T-helper 2 cell treated with Interferon-gamma antibody and Interleukin-4, amounts not matched to agents 5 μg/mL and 100 μg/mL, for 36 hours (primary cell): Measurements from ENCODE around the gene FYB2.
"Not testable (repeated sequence)": the region's sequence is repeated elsewhere in the genome, so short reads cannot be mapped to it uniquely, and the experiment has no call there.

Source experiments
- DNase-seq: peaks from one replicate; pipeline ENCODE4 v3.0.0; 2021; ENCODE audit warnings: low spot score
- H3K27ac Mint-ChIP-seq: one replicate; pipeline ENCODE4 v1.8.0; 2021; ENCODE audit warnings: mild to moderate bottlenecking, mixed read lengths
- H3K27me3 Mint-ChIP-seq: one replicate; pipeline ENCODE4 v1.8.0; 2021; ENCODE audit warnings: low read depth, mixed read lengths
- H3K36me3 Mint-ChIP-seq: one replicate; pipeline ENCODE4 v1.8.0; 2021; ENCODE audit warnings: low read depth, mixed read lengths
- H3K4me1 Mint-ChIP-seq: one replicate; pipeline ENCODE4 v1.8.0; 2021; ENCODE audit warnings: low read depth, mixed read lengths
- H3K4me3 Mint-ChIP-seq: one replicate; pipeline ENCODE4 v1.8.0; 2022; ENCODE audit warnings: mild to moderate bottlenecking, moderate library complexity, mixed read lengths
- H3K9me3 Mint-ChIP-seq: one replicate; pipeline ENCODE4 v1.8.0; 2021; ENCODE audit warnings: mixed read lengths

The FYB2 gene

GRCh38 chr1:56797065-56797685 lies 22.0 kb downstream of the FYB2 start:
- Mint-ChIP-seq H3K27ac (no peak overlapping the region), H3K4me3 (no peak overlapping the region), H3K4me1 (no peaks in the 10 kb centered on the region), H3K27me3 (no peaks in the 10 kb centered on the region), H3K36me3 (no peaks in the 10 kb centered on the region), H3K9me3 (no peaks in the 10 kb centered on the region)
- no peak for DNase-seq

GRCh38 chr1:56795870-56796269 lies 23.3 kb downstream of the FYB2 start:
- Mint-ChIP-seq H3K4me3 (no peak overlapping the region), H3K27me3 (no peaks in the 10 kb centered on the region), H3K27ac (no peak overlapping the region), H3K4me1 (no peaks in the 10 kb centered on the region), H3K9me3 (no peaks in the 10 kb centered on the region), H3K36me3 (no peaks in the 10 kb centered on the region)
- no peak for DNase-seq

GRCh38 chr1:56790036-56790435 lies 29.2 kb downstream of the FYB2 start:
- Mint-ChIP-seq H3K27me3 (no peaks in the 10 kb centered on the region), H3K9me3 (no peaks in the 10 kb centered on the region), H3K4me1 (no peaks in the 10 kb centered on the region), H3K4me3 (no peak overlapping the region), H3K27ac (no peak overlapping the region), H3K36me3 (no peaks in the 10 kb centered on the region)
- no peak for DNase-seq

DNA sequence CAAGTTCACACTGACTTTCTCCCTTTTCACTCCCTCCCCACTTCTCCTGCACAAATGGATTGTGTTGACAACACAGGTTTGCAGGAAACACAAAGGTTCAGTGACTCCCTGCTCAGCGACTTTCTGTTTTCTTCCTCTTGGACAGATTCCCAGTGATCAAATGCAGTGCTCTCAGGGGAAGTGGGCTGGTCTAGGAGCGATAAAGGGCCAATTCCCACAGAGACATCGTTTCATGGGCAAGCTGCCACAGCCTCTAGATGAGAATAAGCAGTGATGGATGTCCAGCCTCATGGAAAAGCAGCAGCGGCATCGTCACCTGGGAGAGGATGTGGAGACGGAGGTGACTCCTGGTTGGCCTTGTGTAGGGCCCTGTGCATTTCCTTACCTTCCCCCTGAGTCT lies 30.6 kb downstream of the FYB2 start:
- Mint-ChIP-seq H3K27me3 (no peaks in the 10 kb centered on the region), H3K36me3 (no peaks in the 10 kb centered on the region), H3K4me1 (no peaks in the 10 kb centered on the region), H3K27ac (no peak overlapping the region), H3K4me3 (no peak overlapping the region), H3K9me3 (no peaks in the 10 kb centered on the region)
- no peak for DNase-seq

- Mint-ChIP-seq H3K27ac (no peak overlapping the region), H3K36me3 (no peaks in the 10 kb centered on the region), H3K9me3 (no peaks in the 10 kb centered on the region), H3K27me3 (no peaks in the 10 kb centered on the region), H3K4me3 (no peak overlapping the region), H3K4me1 (no peaks in the 10 kb centered on the region)
- no peak for DNase-seq
Measured at GRCh38 chr1:56788102-56788501, 31.1 kb downstream of the FYB2 start.

- Mint-ChIP-seq H3K27ac (no peak overlapping the region), H3K4me1 (no peaks in the 10 kb centered on the region), H3K36me3 (no peaks in the 10 kb centered on the region), H3K27me3 (no peaks in the 10 kb centered on the region), H3K4me3 (no peak overlapping the region), H3K9me3 (no peaks in the 10 kb centered on the region)
- DNase-seq: no peak
Measured at GRCh38 chr1:56787330-56787729, 31.9 kb downstream of the FYB2 start.

DNA sequence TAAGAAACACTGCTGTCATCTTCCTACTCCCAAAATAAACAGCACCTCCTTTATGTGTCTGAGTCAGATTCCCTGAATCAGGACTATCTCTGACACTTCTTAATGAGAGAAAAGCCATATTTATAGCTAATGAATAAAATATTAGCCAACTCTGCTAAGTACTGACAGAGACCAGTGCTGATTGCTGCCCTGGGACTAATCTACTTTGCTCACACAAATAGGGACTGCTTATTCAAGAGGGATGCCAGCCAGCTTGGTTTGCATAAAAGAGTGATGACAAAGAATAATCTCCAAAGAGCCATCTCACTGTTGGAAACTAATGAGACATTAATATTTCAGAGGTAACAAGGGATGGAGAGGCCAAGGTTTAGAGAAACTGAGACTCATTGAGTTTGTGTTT lies 36.4 kb downstream of the FYB2 start:
- no peaks in the 10 kb centered on the region for H3K4me1 Mint-ChIP-seq
- H3K27me3 Mint-ChIP-seq: no peaks in the 10 kb centered on the region
- H3K36me3 Mint-ChIP-seq: no peaks in the 10 kb centered on the region
- no peak overlapping the region for H3K27ac Mint-ChIP-seq
- no peak for DNase-seq
- H3K4me3 Mint-ChIP-seq: no peak overlapping the region
- H3K9me3 Mint-ChIP-seq: no peaks in the 10 kb centered on the region

- Mint-ChIP-seq H3K9me3 (no peaks in the 10 kb centered on the region), H3K4me1 (no peaks in the 10 kb centered on the region), H3K27ac (no peak overlapping the region), H3K27me3 (no peaks in the 10 kb centered on the region), H3K36me3 (no peaks in the 10 kb centered on the region), H3K4me3 (no peak overlapping the region)
- DNase-seq: no peak
Measured at GRCh38 chr1:56780826-56781225, 38.4 kb downstream of the FYB2 start.

DNA sequence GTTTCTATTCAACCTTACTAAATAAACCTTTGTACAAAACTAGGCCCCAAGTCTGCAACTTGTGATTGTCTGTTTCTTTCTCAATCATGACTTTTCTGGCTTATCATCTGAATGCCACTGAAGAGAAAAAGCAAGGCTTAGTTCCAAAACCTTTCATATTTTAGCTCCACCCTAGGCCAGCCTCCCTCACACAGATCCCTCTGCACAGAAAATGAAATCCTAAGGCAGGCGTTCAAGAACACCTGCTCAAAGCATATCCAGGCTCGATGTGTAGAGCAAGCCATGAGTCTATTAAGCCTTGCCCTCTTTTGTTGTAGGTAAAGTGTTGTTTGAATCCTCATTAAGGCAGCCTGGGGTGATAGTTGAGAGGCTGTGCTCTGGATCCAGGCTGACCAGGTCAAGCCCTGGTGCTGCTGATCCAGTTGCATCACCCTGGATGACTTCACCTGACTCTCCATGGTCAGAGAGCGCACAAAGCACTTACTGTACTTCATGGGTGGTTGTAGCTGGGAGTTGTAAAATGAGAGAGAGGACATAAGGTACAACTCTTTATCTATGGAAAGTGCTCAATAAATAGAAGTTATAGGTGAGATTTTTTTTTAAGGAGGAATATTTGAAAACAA lies 39.0 kb downstream of the FYB2 start:
- no peaks in the 10 kb centered on the region for H3K4me1 Mint-ChIP-seq
- H3K27me3 Mint-ChIP-seq: no peaks in the 10 kb centered on the region
- H3K4me3 Mint-ChIP-seq: no peak overlapping the region
- no peak for DNase-seq
- H3K27ac Mint-ChIP-seq: no peak overlapping the region
- no peaks in the 10 kb centered on the region for H3K36me3 Mint-ChIP-seq
- no peaks in the 10 kb centered on the region for H3K9me3 Mint-ChIP-seq

GRCh38 chr1:56777972-56778371 lies 41.2 kb downstream of the FYB2 start:
- Mint-ChIP-seq H3K27me3 (no peaks in the 10 kb centered on the region), H3K4me1 (no peaks in the 10 kb centered on the region), H3K27ac (no peak overlapping the region), H3K9me3 (no peaks in the 10 kb centered on the region), H3K36me3 (no peaks in the 10 kb centered on the region), H3K4me3 (no peak overlapping the region)
- no peak for DNase-seq

- not testable (repeated sequence) for H3K9me3 Mint-ChIP-seq, H3K27ac Mint-ChIP-seq, H3K36me3 Mint-ChIP-seq, H3K4me1 Mint-ChIP-seq, H3K27me3 Mint-ChIP-seq, DNase-seq, H3K4me3 Mint-ChIP-seq
Measured at GRCh38 chr1:56774732-56775131, 44.5 kb downstream of the FYB2 start.

GRCh38 chr1:56774067-56774609 lies 45.1 kb downstream of the FYB2 start:
- H3K4me1 Mint-ChIP-seq: no peaks in the 10 kb centered on the region
- no peaks in the 10 kb centered on the region for H3K9me3 Mint-ChIP-seq
- peak overlapping the region; percentile 21 for H3K4me3 Mint-ChIP-seq
- no peaks in the 10 kb centered on the region for H3K27me3 Mint-ChIP-seq
- no peaks in the 10 kb centered on the region for H3K36me3 Mint-ChIP-seq
- DNase-seq: no peak
- no peak overlapping the region for H3K27ac Mint-ChIP-seq

GRCh38 chr1:56773341-56774066 lies 45.7 kb downstream of the FYB2 start:
- Mint-ChIP-seq H3K27ac (no peak overlapping the region), H3K4me3 (peak overlapping the region; percentile 21)
- no peak for DNase-seq

DNA sequence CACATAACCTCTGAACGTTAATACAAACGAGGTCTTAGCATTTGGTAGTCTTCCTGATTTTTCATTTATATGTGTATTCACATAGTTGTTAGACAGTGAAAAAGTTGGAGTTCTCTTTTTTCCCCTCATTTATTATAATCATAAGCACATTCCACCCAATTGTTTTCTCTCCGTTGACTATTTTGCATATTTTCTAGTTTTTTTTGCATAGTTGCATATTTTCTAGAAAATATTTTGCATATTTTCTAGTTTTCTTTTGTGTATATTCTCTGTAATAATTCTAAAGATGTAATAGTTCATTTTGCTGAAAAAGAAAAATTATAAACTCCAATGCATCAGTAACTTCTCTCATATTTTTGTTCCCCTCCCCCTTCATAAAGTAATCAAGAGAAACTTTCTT lies 47.5 kb downstream of the FYB2 start:
- H3K4me3 Mint-ChIP-seq: no peak overlapping the region
- no peaks in the 10 kb centered on the region for H3K27me3 Mint-ChIP-seq
- H3K27ac Mint-ChIP-seq: no peak overlapping the region
- H3K4me1 Mint-ChIP-seq: no peaks in the 10 kb centered on the region
- no peak for DNase-seq
- no peaks in the 10 kb centered on the region for H3K9me3 Mint-ChIP-seq
- H3K36me3 Mint-ChIP-seq: no peaks in the 10 kb centered on the region

More at GRCh38 chr1:56773341-56774066, 45.7 kb downstream of the FYB2 start:
- Mint-ChIP-seq H3K9me3 (no peaks in the 10 kb centered on the region), H3K36me3 (no peaks in the 10 kb centered on the region), H3K4me1 (no peaks in the 10 kb centered on the region), H3K27me3 (no peaks in the 10 kb centered on the region)
